Breast epithelium (tissue), 4 donors: ENCODE measurements around the gene SLC5A12. TPM values are rescaled to one million over a fixed set of nuclear protein-coding genes. Genes with fewer than 3 reads are reported as not detected.

Source experiments
- DNase-seq, 2 donors: peaks; one replicate each; pipeline ENCODE4 v3.0.0-alpha.2; 2019; ENCODE audit warnings: low spot score in 2 of 2
- H3K27ac ChIP-seq, 2 donors: fragments of 200-600 bp; sonication (generic) in 1 of 2; one replicate each; pipeline ENCODE4 v1.5.1; 2016 to 2019; ENCODE audit warnings: mild to moderate bottlenecking in 1 of 2
- H3K27me3 ChIP-seq, 2 donors: fragments of 200-600 bp; sonication (generic) in 1 of 2; one replicate each; pipeline versions ENCODE4 v1.5.1 to v1.6.0; 2017 to 2019; ENCODE audit warnings: control low read depth in 1 of 2, mild to moderate bottlenecking in 1 of 2
- H3K36me3 ChIP-seq: fragments of 200-600 bp; one replicate; pipeline ENCODE4 v1.5.1; 2019
- H3K4me1 ChIP-seq, 2 donors: fragments of 200-600 bp; sonication (generic); one replicate each; pipeline ENCODE4 v1.5.1; 2016 to 2019; ENCODE audit warnings: control low read depth in 1 of 2
- H3K4me3 ChIP-seq, 3 donors: fragments of 200-600 bp; sonication (generic); 1 replicate in 2 of 3; 2 replicates in 1 of 3; pipeline ENCODE4 v1.5.1; 2016 to 2019; ENCODE audit warnings: mild to moderate bottlenecking in 3 of 3, moderate library complexity in 2 of 3
- H3K9me3 ChIP-seq, 2 donors: fragments of 200-600 bp; sonication (generic) in 1 of 2; one replicate each; pipeline ENCODE4 v1.5.1; 2016 to 2019; ENCODE audit warnings: control low read depth in 1 of 2
- POLR2A ChIP-seq: fragments of 450-650 bp; IDR thresholded peaks from one replicate; pipeline ENCODE4 v1.6.1; 2016; ENCODE audit warnings: antibody characterized with exemption, mild to moderate bottlenecking, moderate library complexity
- POLR2AphosphoS5 ChIP-seq, 3 donors: sonication (generic); formaldehyde crosslinking; IDR thresholded peaks; one replicate each; pipeline ENCODE4 v1.6.1; 2017; ENCODE audit warnings: antibody characterized with exemption in 3 of 3
- intact Hi-C: fragments of 100-400 bp; cut with DNase I; formaldehyde crosslinking; loops from one replicate; pipeline ENCODE4 v1.15.1; 2023; ENCODE audit warnings: low total_unique reads
- total RNA-seq, 3 donors: library from RNA; depleted of rRNA; stranded (reverse); fragments of >200 nt; gene quantifications; one replicate each; pipeline ENCODE4 v1.1.0, GENCODE V29; 2016
- TF ChIP-seq, protein P1 (sequence below), 3 donors: fragments of 450-650 bp; IDR thresholded peaks; one replicate each; pipeline ENCODE4 v1.5.1; 2016 to 2017; ENCODE audit warnings: antibody characterized with exemption in 3 of 3, mild to moderate bottlenecking in 3 of 3, moderate library complexity in 3 of 3

Gene SLC5A12
- total RNA-seq, 3 donors from 2014 or later, result not detected

DNA sequence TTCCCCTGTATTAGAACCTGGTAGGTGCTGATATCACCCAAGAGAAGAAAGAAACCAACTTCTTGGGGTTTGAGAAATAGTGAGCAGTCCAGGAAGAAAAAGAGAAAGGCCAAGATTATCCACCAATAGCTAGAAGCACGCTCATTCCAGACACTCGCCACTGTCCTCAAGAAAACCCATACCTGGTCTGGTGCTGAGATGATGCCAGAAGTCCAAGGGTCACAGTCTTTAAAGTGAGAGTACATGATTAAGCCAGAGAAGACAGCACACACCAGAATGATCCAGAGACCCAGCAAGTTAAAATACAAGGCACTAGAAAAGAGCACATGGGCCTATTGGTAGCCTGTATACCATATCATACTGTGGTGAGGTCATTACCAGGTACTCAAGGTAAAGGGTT lies 23.6 kb downstream of the SLC5A12 start:
- H3K27me3 ChIP-seq, result no peaks in the 10 kb centered on the region
- H3K9me3 ChIP-seq, result no peaks in the 10 kb centered on the region
- DNase-seq, result no peak
- intact Hi-C loops, result no loop called here
- H3K36me3 ChIP-seq, result no peaks in the 10 kb centered on the region
- no peaks in the 10 kb centered on the region for H3K4me1 ChIP-seq
- no peak overlapping the region for H3K4me3 ChIP-seq
- TF ChIP-seq, protein P1, sequence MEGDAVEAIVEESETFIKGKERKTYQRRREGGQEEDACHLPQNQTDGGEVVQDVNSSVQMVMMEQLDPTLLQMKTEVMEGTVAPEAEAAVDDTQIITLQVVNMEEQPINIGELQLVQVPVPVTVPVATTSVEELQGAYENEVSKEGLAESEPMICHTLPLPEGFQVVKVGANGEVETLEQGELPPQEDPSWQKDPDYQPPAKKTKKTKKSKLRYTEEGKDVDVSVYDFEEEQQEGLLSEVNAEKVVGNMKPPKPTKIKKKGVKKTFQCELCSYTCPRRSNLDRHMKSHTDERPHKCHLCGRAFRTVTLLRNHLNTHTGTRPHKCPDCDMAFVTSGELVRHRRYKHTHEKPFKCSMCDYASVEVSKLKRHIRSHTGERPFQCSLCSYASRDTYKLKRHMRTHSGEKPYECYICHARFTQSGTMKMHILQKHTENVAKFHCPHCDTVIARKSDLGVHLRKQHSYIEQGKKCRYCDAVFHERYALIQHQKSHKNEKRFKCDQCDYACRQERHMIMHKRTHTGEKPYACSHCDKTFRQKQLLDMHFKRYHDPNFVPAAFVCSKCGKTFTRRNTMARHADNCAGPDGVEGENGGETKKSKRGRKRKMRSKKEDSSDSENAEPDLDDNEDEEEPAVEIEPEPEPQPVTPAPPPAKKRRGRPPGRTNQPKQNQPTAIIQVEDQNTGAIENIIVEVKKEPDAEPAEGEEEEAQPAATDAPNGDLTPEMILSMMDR (IDR thresholded peaks at IDR 0.05), result no peak
- TF ChIP-seq POLR2A (no peak), POLR2AphosphoS5 (IDR thresholded peaks at IDR 0.05) (no peak)
- H3K27ac ChIP-seq, result no peak overlapping the region

- TF ChIP-seq POLR2AphosphoS5 (IDR thresholded peaks at IDR 0.05), result no peak
- TF ChIP-seq POLR2A, result no peak
- TF ChIP-seq, protein P1 (IDR thresholded peaks at IDR 0.05), result no peak
- H3K27ac ChIP-seq, result no peak overlapping the region
- no peaks in the 10 kb centered on the region for H3K27me3 ChIP-seq
- DNase-seq, result no peak
- no peaks in the 10 kb centered on the region for H3K9me3 ChIP-seq
- intact Hi-C loops, result no loop called here
- H3K36me3 ChIP-seq, result no peaks in the 10 kb centered on the region
- no peaks in the 10 kb centered on the region for H3K4me1 ChIP-seq
- no peak overlapping the region for H3K4me3 ChIP-seq
These were observed 25.5 kb downstream of the SLC5A12 start for GRCh38 chr11:26696330-26696729.

DNA sequence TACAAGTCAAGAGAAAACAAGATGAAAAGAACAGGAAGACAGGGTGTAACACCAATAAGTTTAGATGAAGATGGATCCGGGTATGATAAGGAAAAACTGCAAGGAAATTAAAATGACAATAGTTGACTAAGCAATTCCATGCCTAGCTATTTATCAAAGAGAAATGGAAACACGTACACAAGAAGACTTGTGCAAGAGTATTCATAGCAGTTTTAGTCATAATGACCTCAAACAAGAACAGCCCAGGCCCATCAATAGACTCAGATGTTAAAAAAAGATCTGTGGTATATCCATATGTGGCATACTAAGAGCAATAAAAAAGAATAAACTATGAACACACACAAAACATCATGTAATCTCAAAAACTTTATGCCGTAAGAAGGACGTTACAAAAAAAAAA lies 33.2 kb downstream of the SLC5A12 start:
- intact Hi-C loops, result no loop called here
- DNase-seq, result no peak
- Histone ChIP-seq H3K4me3 (no peak overlapping the region), H3K36me3 (no peaks in the 10 kb centered on the region), H3K27me3 (no peaks in the 10 kb centered on the region), H3K27ac (no peak overlapping the region), H3K4me1 (no peaks in the 10 kb centered on the region), H3K9me3 (no peaks in the 10 kb centered on the region)
- TF ChIP-seq POLR2AphosphoS5 (IDR thresholded peaks at IDR 0.05) (no peak), POLR2A (no peak)
- TF ChIP-seq, protein P1 (IDR thresholded peaks at IDR 0.05), result no peak

GRCh38 chr11:26687351-26687750 lies 34.5 kb downstream of the SLC5A12 start:
- Histone ChIP-seq H3K4me1 (no peaks in the 10 kb centered on the region), H3K9me3 (no peaks in the 10 kb centered on the region), H3K36me3 (no peaks in the 10 kb centered on the region), H3K27ac (no peak overlapping the region), H3K4me3 (no peak overlapping the region), H3K27me3 (no peaks in the 10 kb centered on the region)
- DNase-seq, result no peak
- intact Hi-C loops, result no loop called here
- TF ChIP-seq, protein P1 (IDR thresholded peaks at IDR 0.05), result no peak
- TF ChIP-seq POLR2AphosphoS5 (IDR thresholded peaks at IDR 0.05) (no peak), POLR2A (no peak)

- no peak for TF ChIP-seq POLR2AphosphoS5 (IDR thresholded peaks at IDR 0.05)
- TF ChIP-seq, protein P1 (IDR thresholded peaks at IDR 0.05), result no peak
- no peak for TF ChIP-seq POLR2A
These were observed 44.3 kb downstream of the SLC5A12 start for GRCh38 chr11:26677566-26677965.

More at GRCh38 chr11:26677566-26677965, 44.3 kb downstream of the SLC5A12 start:
- H3K27ac ChIP-seq, result no peak overlapping the region
- H3K4me3 ChIP-seq, result no peak overlapping the region
- no peaks in the 10 kb centered on the region for H3K9me3 ChIP-seq
- H3K36me3 ChIP-seq, result no peaks in the 10 kb centered on the region
- no peak for DNase-seq
- intact Hi-C loops, result loop anchor here (5.0 kb wide), 1 partner anchor 585 kb away; no protein-coding TSS in a partner anchor
- no peaks in the 10 kb centered on the region for H3K27me3 ChIP-seq
- no peaks in the 10 kb centered on the region for H3K4me1 ChIP-seq
